Vagina (tissue), 2 donors: ENCODE results near the gene C5orf15.

Experiments
- CTCF ChIP-seq, 3 experiments: fragments of 450-650 bp in 2 of 3; fragments of 200-600 bp in 1 of 3; sonication (generic) in 1 of 3; IDR thresholded peaks; one replicate each; pipeline ENCODE4 v1.5.1; 2017 to 2019; ENCODE audit warnings: antibody characterized with exemption in 3 of 3, mild to moderate bottlenecking in 2 of 3, moderate library complexity in 2 of 3
- POLR2AphosphoS5 ChIP-seq, 2 donors: sonication (generic); formaldehyde crosslinking; IDR thresholded peaks; one replicate each; pipeline ENCODE4 v1.9.0; 2017; ENCODE audit warnings: antibody characterized with exemption in 2 of 2, mild to moderate bottlenecking in 2 of 2, low read depth in 1 of 2; ENCODE audit not compliant: insufficient read depth in 1 of 2

- no peak for TF ChIP-seq CTCF (IDR thresholded peaks at IDR 0.05)
- TF ChIP-seq POLR2AphosphoS5 (IDR thresholded peaks at IDR 0.05; ENCODE audit: insufficient read depth in 1 of 2, low read depth in 1 of 2), result no peak
These were observed 25.6 kb downstream of the C5orf15 start for GRCh38 chr5:133942614-133943474.
